Large intestine (tissue), 3 donors: ENCODE data around the gene MEI1. TPM values are rescaled to one million over a fixed set of nuclear protein-coding genes. Genes with fewer than 3 reads are reported as not detected.

Experiments
- DNase-seq, 2 donors: peaks; one replicate each; pipeline versions ENCODE4 v3.0.0 to v3.0.0-alpha.2; 2013
- H3K27ac ChIP-seq: one replicate; pipeline ENCODE4 v1.5.1; 2013; ENCODE audit warnings: low read length
- H3K27me3 ChIP-seq: 2 replicates; pipeline ENCODE4 v1.6.1; 2013; ENCODE audit warnings: low read length; ENCODE audit not compliant: control insufficient read depth, insufficient read depth
- H3K36me3 ChIP-seq: 2 replicates; pipeline ENCODE4 v1.6.1; 2013; ENCODE audit warnings: low read length; ENCODE audit not compliant: control insufficient read depth, insufficient read depth
- H3K4me1 ChIP-seq: one replicate; pipeline ENCODE4 v1.6.1; 2013; ENCODE audit warnings: low read length; ENCODE audit not compliant: control insufficient read depth, insufficient read depth
- H3K4me3 ChIP-seq: one replicate; pipeline ENCODE4 v1.5.1; 2013; ENCODE audit warnings: low read length
- H3K9me3 ChIP-seq: one replicate; pipeline ENCODE4 v1.6.1; 2013; ENCODE audit warnings: mild to moderate bottlenecking, low read depth, low read length, moderate library complexity; ENCODE audit not compliant: control insufficient read depth
- WGBS: methylation state at CpG from one replicate; pipeline ENCODE4 v1.1.5; 2013; ENCODE audit warnings: low lambda C conversion rate; ENCODE audit not compliant: insufficient coverage; 5-methylcytosine and 5-hydroxymethylcytosine counted together
- polyA plus RNA-seq: library from polyadenylated mRNA; unstranded; fragments of 120-200 nt; gene quantifications from one replicate; pipeline ENCODE4 v1.2.1, GENCODE V29; 2013

MEI1 gene
- polyA plus RNA-seq, 1 donor = 4.4 TPM

DNA sequence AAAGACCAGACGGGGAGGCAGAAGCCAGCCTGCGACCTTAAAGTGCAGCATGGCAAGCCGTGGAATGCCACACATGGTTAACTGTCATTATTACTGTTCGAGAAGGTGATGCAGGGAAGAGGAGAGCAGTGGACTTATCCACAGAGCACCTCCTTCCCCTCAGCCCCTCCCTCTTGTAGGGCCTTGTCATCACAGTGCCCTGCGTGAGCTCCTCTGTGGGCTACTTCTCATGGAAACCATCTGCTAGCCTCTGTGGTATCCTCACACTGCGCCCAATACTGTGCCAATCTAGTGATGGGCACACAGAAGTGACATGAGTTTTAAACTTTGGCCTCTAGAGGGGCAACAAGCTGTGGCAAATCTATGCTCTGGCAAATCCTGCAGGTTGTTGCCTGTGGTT lies 83.0 kb downstream of the MEI1 start:
- no peaks in the 10 kb centered on the region for H3K4me1 ChIP-seq
- DNase-seq = no peak
- WGBS = no CpG with 5 or more reads among the region's 6 CpGs
- no peaks in the 10 kb centered on the region for H3K36me3 ChIP-seq
- H3K27me3 ChIP-seq = no peaks in the 10 kb centered on the region
- H3K4me3 ChIP-seq = no peak overlapping the region
- no peak overlapping the region for H3K27ac ChIP-seq
- H3K9me3 ChIP-seq = no peaks in the 10 kb centered on the region

GRCh38 chr22:41782751-41783150 lies 83.4 kb downstream of the MEI1 start:
- no peak overlapping the region for H3K4me3 ChIP-seq
- no peaks in the 10 kb centered on the region for H3K36me3 ChIP-seq
- no peaks in the 10 kb centered on the region for H3K4me1 ChIP-seq
- no peak for DNase-seq
- H3K27ac ChIP-seq = no peak overlapping the region
- no peaks in the 10 kb centered on the region for H3K9me3 ChIP-seq
- WGBS = no CpG with 5 or more reads among the region's 2 CpGs
- no peaks in the 10 kb centered on the region for H3K27me3 ChIP-seq

DNA sequence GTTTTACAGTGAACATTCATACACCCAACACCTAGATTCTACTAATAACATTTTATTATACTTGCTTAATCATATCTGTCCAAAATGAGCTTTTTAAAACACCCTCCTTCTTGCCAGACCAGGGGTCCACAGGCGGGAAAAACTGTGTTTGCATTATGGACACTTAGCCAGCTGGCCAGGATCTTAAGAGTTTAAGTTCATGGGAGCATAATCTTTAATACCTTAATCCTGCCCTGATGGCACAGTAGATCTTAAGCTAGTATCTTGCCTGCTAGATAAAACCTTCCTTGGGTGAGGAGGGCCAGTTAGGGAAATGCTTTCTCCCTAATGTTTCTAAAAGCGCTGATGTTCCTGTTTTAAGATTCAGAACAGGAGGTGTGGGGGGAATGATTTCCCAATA lies 88.0 kb downstream of the MEI1 start:
- no peak overlapping the region for H3K4me3 ChIP-seq
- no peaks in the 10 kb centered on the region for H3K36me3 ChIP-seq
- no peaks in the 10 kb centered on the region for H3K27me3 ChIP-seq
- DNase-seq = no peak
- no CpG with 5 or more reads among the region's 2 CpGs for WGBS
- H3K27ac ChIP-seq = no peak overlapping the region
- no peaks in the 10 kb centered on the region for H3K9me3 ChIP-seq
- no peaks in the 10 kb centered on the region for H3K4me1 ChIP-seq

DNA sequence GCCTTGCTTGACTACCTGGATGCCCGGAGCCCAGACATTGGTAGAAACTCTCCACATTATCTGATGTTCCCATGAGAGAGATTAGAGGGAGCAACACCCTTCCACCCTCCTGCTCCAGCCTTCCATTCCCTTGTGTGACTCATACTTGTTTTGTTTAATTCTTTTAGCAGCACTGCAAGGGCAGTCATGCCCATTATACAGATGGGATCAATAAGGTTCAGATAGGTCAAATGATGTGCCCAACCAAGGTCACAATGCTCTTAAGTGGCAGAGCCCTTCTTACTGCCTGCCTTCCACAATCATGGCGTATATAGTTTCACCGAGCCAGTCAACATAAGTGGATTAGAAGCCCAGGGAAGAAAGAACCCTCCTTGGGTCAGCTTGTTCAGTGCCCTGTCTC lies 94.6 kb downstream of the MEI1 start:
- H3K4me1 ChIP-seq = no peaks in the 10 kb centered on the region
- no peak overlapping the region for H3K27ac ChIP-seq
- no peaks in the 10 kb centered on the region for H3K36me3 ChIP-seq
- H3K4me3 ChIP-seq = no peak overlapping the region
- no peak for DNase-seq
- H3K27me3 ChIP-seq = no peaks in the 10 kb centered on the region
- WGBS = no CpG with 5 or more reads among the region's 3 CpGs
- H3K9me3 ChIP-seq = no peaks in the 10 kb centered on the region

- Histone ChIP-seq H3K4me3 (no peak overlapping the region), H3K4me1 (peaks cover 18% of the 10 kb centered on the region), H3K36me3 (no peaks in the 10 kb centered on the region), H3K27me3 (no peaks in the 10 kb centered on the region), H3K9me3 (no peaks in the 10 kb centered on the region), H3K27ac (no peak overlapping the region)
- no peak for DNase-seq
- WGBS = no CpG with 5 or more reads among the region's 2 CpGs
Measured at GRCh38 chr22:41798736-41799135, 99.4 kb downstream of the MEI1 start.

DNA sequence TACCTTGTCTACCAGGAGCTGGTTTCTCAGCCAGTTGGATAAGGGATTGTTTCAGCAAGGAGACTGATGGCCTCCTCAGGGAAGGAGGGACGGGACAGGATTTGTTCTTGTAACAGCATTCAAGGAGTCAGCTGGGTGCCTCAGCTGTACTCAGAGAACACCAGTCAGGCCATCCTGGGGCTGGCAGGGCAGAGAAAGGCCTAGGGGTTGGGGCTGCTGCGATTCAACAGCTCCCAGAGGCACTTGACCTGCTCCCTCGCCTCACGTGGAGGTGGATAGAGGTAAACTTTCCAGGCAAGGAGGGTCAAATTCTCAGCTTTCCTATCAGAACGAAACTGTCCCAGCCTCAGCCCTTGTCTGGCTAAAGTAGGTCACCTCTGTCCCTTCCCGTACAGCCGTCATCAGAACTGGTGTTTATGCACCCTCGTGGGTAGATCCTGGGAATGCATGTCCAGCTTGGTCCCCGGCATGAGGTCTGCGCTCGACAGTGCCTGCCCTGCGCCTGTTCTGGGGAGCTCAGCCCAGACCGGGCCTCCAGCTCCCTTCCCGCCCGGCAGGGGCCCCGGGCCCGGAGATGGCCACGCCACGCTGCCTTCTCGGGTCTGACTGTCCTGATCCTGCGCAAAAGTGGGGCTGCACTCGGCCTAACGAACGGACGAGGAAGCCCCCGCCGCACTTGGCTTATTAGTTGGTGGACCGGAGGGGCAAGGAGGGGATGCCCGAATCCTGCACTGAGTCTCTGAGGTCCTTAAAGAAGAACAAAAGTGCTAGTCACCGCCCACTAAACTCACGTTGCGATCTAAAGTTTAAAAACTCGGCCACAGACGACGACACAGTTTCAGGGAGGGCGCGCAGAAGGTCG lies 100.4 kb downstream of the MEI1 start:
- Histone ChIP-seq H3K4me1 (peaks cover 18% of the 10 kb centered on the region), H3K36me3 (no peaks in the 10 kb centered on the region), H3K27ac (peak overlapping the region; percentile 96), H3K4me3 (peak overlapping the region; percentile 97), H3K9me3 (no peaks in the 10 kb centered on the region), H3K27me3 (no peaks in the 10 kb centered on the region)
- DNase-seq = peak; percentile 9 to 72
- no CpG with 5 or more reads among the region's 38 CpGs for WGBS

GRCh38 chr22:41800348-41801146 lies 101.2 kb downstream of the MEI1 start, which contains the start of gene CCDC134:
CCDC134 (plus strand) TSS chr22:41800679; CDS start chr22:41808891, 8,212 bp downstream.
- Histone ChIP-seq H3K9me3 (no peaks in the 10 kb centered on the region), H3K36me3 (no peaks in the 10 kb centered on the region), H3K4me3 (peak within 1 kb of the TSS; percentile 97), H3K4me1 (peaks cover 18% of the 10 kb centered on the region), H3K27me3 (no peaks in the 10 kb centered on the region), H3K27ac (peak within 1 kb of the TSS; percentile 96)
- DNase-seq = peak; percentile 85 to 94
- no CpG with 5 or more reads among the region's 52 CpGs for WGBS

DNA sequence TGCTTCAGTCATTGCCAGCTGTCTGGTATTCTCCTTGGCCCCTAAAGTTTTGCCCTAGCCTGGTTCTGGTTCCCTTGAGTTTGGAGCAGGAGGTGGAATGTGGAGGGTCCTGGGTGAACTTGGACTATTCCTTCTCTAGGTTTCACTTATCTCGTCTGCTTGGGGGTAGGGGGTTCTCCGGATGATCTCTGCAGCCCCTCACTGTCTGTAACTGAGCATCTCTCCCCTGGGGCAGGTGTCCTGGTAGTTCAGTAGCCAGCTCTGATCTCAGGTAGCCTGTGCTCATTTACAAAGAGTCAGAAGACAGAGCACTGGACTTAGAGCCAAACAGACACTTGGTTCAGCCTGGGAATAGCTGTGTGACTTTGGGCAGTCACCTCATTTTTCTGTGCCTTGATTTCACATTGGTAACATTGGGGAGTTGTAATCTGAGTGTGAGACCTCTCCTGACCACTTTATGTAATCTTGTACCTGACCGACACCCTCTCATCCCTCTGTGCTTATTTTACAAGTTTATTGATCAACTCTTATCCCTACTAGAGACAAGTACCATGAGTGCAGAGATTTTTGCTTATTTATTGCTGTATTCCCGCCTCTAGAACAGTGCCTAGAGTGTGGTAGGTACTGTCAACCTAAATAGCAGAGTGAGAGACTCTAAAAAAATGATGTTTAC lies 102.0 kb downstream of the MEI1 start:
- H3K4me1 ChIP-seq = peaks cover 18% of the 10 kb centered on the region
- H3K36me3 ChIP-seq = no peaks in the 10 kb centered on the region
- peak in 1 of 2 donors; percentile 25 for DNase-seq
- H3K4me3 ChIP-seq = peak overlapping the region; percentile 97
- H3K27me3 ChIP-seq = no peaks in the 10 kb centered on the region
- peak overlapping the region; percentile 96 for H3K27ac ChIP-seq
- no peaks in the 10 kb centered on the region for H3K9me3 ChIP-seq
- 0% methylated on average over 1 of the region's 4 CpGs for WGBS

- H3K36me3 ChIP-seq = no peaks in the 10 kb centered on the region
- H3K4me3 ChIP-seq = peak overlapping the region; percentile 97
Measured at GRCh38 chr22:41801886-41802285, 102.6 kb downstream of the MEI1 start.

GRCh38 chr22:41805639-41806038 lies 106.3 kb downstream of the MEI1 start:
- Histone ChIP-seq H3K9me3 (no peaks in the 10 kb centered on the region), H3K27ac (no peak overlapping the region), H3K4me3 (no peak overlapping the region), H3K27me3 (no peaks in the 10 kb centered on the region), H3K36me3 (peaks cover 12% of the 10 kb centered on the region), H3K4me1 (peaks cover 9% of the 10 kb centered on the region)
- DNase-seq = no peak

More at GRCh38 chr22:41801886-41802285, 102.6 kb downstream of the MEI1 start:
- H3K4me1 ChIP-seq = peaks cover 18% of the 10 kb centered on the region
- no peaks in the 10 kb centered on the region for H3K27me3 ChIP-seq
- DNase-seq = no peak
- no peak overlapping the region for H3K27ac ChIP-seq
- no peaks in the 10 kb centered on the region for H3K9me3 ChIP-seq
- WGBS = 41% methylated on average over 2 of the region's 2 CpGs
